Breast epithelium (tissue), 3 donors: ENCODE measurements around the gene AK9.

ENCODE experiments used
- POLR2A ChIP-seq: fragments of 450-650 bp; IDR thresholded peaks from one replicate; pipeline ENCODE4 v1.6.1; 2016; ENCODE audit warnings: antibody characterized with exemption, mild to moderate bottlenecking, moderate library complexity
- POLR2AphosphoS5 ChIP-seq, 3 donors: sonication (generic); formaldehyde crosslinking; IDR thresholded peaks; one replicate each; pipeline ENCODE4 v1.6.1; 2017; ENCODE audit warnings: antibody characterized with exemption in 3 of 3
- TF ChIP-seq, protein P1 (sequence below), 3 donors: fragments of 450-650 bp; IDR thresholded peaks; one replicate each; pipeline ENCODE4 v1.5.1; 2016 to 2017; ENCODE audit warnings: antibody characterized with exemption in 3 of 3, mild to moderate bottlenecking in 3 of 3, moderate library complexity in 3 of 3

GRCh38 chr6:109447878-109448555, 243.0 kb downstream of the AK9 start:
- TF ChIP-seq, protein P1, sequence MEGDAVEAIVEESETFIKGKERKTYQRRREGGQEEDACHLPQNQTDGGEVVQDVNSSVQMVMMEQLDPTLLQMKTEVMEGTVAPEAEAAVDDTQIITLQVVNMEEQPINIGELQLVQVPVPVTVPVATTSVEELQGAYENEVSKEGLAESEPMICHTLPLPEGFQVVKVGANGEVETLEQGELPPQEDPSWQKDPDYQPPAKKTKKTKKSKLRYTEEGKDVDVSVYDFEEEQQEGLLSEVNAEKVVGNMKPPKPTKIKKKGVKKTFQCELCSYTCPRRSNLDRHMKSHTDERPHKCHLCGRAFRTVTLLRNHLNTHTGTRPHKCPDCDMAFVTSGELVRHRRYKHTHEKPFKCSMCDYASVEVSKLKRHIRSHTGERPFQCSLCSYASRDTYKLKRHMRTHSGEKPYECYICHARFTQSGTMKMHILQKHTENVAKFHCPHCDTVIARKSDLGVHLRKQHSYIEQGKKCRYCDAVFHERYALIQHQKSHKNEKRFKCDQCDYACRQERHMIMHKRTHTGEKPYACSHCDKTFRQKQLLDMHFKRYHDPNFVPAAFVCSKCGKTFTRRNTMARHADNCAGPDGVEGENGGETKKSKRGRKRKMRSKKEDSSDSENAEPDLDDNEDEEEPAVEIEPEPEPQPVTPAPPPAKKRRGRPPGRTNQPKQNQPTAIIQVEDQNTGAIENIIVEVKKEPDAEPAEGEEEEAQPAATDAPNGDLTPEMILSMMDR (IDR thresholded peaks at IDR 0.05) = no peak
- TF ChIP-seq POLR2AphosphoS5 (IDR thresholded peaks at IDR 0.05) (no peak), POLR2A (no peak)
